ENCODE data around the gene TNFRSF14. TPM values are rescaled to one million over a fixed set of nuclear protein-coding genes. Genes with fewer than 3 reads are reported as not detected.

The TNFRSF14 gene
- total RNA-seq, 3 donors from 2014 or later (not counting 1 experiment from before 2014, with no cell fraction given), result 228 to 266 (median 262) TPM

DNA sequence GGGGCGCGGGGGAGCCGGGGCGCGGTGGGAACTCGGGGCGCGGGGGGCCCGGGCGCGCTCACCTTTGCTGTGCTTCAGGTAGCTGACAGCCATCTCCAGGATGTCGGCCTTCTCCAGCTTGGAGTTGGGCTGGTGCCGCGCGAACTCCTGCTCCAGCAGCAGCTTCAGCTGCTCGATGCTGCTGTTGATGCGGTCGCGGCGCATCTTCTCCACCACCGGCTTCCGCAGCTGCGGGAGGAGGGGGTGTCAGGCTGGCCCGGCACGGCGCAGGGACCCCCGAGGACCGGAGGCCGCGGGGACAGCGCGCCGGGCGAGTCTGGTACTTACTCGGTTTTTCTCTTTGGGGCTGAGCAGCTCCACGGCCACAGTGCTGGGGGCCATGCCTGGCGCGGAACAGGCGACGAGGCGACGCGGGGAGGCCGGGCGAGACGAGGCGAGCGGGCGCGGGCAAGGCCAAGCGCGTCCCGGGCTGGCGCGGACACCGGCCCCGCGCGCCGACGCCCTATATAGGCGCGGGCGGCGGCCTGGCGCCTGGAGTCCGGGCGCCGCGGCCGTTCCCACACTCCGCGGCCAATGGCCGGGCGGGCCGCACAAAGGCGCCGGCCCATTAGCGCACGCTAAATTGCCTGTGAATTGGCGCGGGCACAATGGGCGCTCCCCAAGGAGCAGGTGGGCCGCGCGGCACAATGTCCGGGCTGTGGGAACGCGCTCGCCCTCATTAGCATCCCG lies 26.2 kb upstream of the TNFRSF14 start, which contains the start of gene HES5:
Gene HES5 (minus strand): TSS at position 480 of the 729 bp plus-strand sequence. CDS start 99 bp downstream, at position 381.
- Mint-ChIP-seq H3K27ac (peak within 1 kb of the TSS in 1 of 2 donors; percentile 73), H3K9me3 (no peaks in the 10 kb centered on the region), H3K4me1 (peaks cover 11 to 20% of the 10 kb centered on the region in 2 donors), H3K27me3 (ENCODE audit: low read depth in 2 of 2) (peaks cover 0 to 15% of the 10 kb centered on the region in 2 donors), H3K36me3 (no peaks in the 10 kb centered on the region), H3K4me3 (peak within 1 kb of the TSS; percentile 88)
- Histone ChIP-seq H3K4me1 (ENCODE audit: control insufficient read depth, insufficient read depth, low read length) (peaks cover 45% of the 10 kb centered on the region), H3K27ac (ENCODE audit: low read length) (no peak within 1 kb of the TSS), H3K4me3 (ENCODE audit: low read length) (peak within 1 kb of the TSS; percentile 22), H3K36me3 (ENCODE audit: control insufficient read depth, insufficient read depth, low read length) (no peaks in the 10 kb centered on the region), H3K9me3 (ENCODE audit: control insufficient read depth, insufficient read depth, low read length) (no peaks in the 10 kb centered on the region), H3K27me3 (ENCODE audit: control insufficient read depth, insufficient read depth, low read length) (peaks cover 39% of the 10 kb centered on the region)
- WGBS (ENCODE audit: insufficient coverage), result 1% methylated on average over 91 of the region's 91 CpGs
- intact Hi-C loops (cut with micrococcal nuclease), result loop anchor here (5.0 kb wide), 1 partner anchor 57 kb away; the partner anchor contains the start of gene PRXL2B
- DNase-seq (peak in 1 of 2 donors; percentile 54), ATAC-seq (no peak)
- TF ChIP-seq, protein P1, sequence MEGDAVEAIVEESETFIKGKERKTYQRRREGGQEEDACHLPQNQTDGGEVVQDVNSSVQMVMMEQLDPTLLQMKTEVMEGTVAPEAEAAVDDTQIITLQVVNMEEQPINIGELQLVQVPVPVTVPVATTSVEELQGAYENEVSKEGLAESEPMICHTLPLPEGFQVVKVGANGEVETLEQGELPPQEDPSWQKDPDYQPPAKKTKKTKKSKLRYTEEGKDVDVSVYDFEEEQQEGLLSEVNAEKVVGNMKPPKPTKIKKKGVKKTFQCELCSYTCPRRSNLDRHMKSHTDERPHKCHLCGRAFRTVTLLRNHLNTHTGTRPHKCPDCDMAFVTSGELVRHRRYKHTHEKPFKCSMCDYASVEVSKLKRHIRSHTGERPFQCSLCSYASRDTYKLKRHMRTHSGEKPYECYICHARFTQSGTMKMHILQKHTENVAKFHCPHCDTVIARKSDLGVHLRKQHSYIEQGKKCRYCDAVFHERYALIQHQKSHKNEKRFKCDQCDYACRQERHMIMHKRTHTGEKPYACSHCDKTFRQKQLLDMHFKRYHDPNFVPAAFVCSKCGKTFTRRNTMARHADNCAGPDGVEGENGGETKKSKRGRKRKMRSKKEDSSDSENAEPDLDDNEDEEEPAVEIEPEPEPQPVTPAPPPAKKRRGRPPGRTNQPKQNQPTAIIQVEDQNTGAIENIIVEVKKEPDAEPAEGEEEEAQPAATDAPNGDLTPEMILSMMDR (IDR thresholded peaks at IDR 0.05), result no peak

DNA sequence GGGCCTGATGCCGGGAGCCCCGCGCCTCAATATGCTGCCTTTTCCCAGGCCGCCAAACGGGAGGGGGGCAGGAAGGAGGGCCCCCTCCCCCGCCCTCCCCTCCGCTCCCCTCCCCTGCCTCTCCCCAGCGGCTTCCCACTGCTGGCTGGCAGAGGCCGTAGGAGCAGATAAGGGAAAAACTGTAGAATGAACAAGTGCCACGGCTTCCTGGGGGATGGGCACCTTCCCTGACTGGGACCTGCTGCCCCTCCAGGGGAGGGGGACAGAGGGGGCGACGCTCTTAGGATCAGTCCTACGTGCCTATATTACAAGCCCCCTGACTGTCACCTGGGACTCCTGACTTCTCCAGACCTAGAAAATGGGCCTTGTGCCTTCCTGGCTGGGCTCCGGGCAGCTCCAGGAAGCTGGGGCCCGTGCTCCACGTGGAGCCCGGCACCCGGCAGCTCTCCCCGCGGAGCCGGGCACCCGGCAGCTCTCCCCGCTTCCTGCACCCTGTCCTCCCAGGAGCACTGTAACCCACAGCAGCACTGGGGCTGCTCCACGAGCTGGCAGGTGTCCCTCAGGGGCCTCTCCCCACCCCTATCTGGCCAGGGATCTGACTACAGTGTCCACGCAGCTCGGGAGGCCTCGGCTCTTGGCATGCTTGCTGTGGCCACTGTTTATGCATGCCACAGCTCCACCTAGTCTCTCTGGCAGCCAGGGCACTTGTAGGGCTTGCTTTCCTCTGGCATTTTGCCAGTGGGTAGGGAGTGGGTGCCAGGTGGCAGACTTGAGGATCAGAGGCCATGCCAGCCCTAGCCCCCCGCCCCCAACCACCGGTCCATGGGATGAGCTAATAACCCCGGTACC lies 25.4 kb upstream of the TNFRSF14 start:
- 14% methylated on average over 25 of the region's 30 CpGs for WGBS (ENCODE audit: insufficient coverage)
- H3K4me1 Mint-ChIP-seq, result peaks cover 6 to 14% of the 10 kb centered on the region in 2 donors
- H3K27me3 ChIP-seq (ENCODE audit: control insufficient read depth, insufficient read depth, low read length), result peaks cover 39% of the 10 kb centered on the region
- H3K4me3 Mint-ChIP-seq, result peak overlapping the region; percentile 68
- no peaks in the 10 kb centered on the region for H3K36me3 ChIP-seq (ENCODE audit: control insufficient read depth, insufficient read depth, low read length)
- ATAC-seq (no peak), DNase-seq (peak in 1 of 2 donors; percentile 51)
- intact Hi-C loops (cut with micrococcal nuclease), result no loop called here
- H3K4me1 ChIP-seq (ENCODE audit: control insufficient read depth, insufficient read depth, low read length), result peaks cover 37% of the 10 kb centered on the region
- H3K27me3 Mint-ChIP-seq (ENCODE audit: low read depth in 2 of 2), result peaks cover 0 to 15% of the 10 kb centered on the region in 2 donors
- TF ChIP-seq, protein P1 (IDR thresholded peaks at IDR 0.05), result no peak
- H3K9me3 ChIP-seq (ENCODE audit: control insufficient read depth, insufficient read depth, low read length), result no peaks in the 10 kb centered on the region
- no peaks in the 10 kb centered on the region for H3K9me3 Mint-ChIP-seq
- H3K27ac ChIP-seq (ENCODE audit: low read length), result no peak overlapping the region
- H3K27ac Mint-ChIP-seq, result no peak overlapping the region
- no peak overlapping the region for H3K4me3 ChIP-seq (ENCODE audit: low read length)
- H3K36me3 Mint-ChIP-seq, result no peaks in the 10 kb centered on the region

DNA sequence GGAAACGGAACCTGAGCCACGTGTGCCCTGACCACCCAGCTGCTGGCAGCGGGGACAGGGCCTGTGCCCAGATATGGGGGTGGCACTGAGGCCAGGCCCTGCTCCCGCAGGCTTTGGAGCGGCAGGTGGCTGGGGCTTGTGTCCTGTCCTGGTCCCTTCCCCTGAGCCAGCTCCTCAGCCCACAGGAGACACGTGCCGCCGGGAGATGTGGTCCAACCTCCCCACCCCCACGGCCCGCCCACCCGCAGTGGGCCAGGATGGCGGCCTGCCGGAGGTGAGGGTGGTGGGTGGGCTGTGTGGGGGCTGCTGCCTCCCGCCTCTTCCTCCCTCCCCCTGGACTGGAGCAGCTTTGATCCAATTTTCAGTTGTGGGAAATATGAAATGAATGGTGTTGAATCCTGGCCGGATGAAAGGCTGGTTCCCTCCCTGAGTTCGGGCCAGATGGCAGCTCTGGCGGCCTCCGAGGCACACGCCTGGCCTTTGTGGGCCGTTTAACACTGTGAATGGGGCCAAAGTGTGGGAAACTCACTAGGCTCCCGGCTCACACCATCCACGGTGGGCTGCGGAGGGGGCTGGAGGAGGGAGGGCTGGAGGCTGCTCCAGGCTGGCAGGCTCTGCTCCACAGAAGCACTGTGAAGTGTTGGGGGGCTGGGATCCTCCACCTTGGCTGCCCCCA lies 23.5 kb upstream of the TNFRSF14 start:
- Mint-ChIP-seq H3K27me3 (ENCODE audit: low read depth in 2 of 2) (peaks cover 0 to 15% of the 10 kb centered on the region in 2 donors), H3K9me3 (no peaks in the 10 kb centered on the region), H3K4me1 (peaks cover 0 to 8% of the 10 kb centered on the region in 2 donors), H3K27ac (no peak overlapping the region), H3K4me3 (no peak overlapping the region), H3K36me3 (no peaks in the 10 kb centered on the region)
- Histone ChIP-seq H3K4me1 (ENCODE audit: control insufficient read depth, insufficient read depth, low read length) (peaks cover 26% of the 10 kb centered on the region), H3K9me3 (ENCODE audit: control insufficient read depth, insufficient read depth, low read length) (no peaks in the 10 kb centered on the region), H3K27ac (ENCODE audit: low read length) (no peak overlapping the region), H3K36me3 (ENCODE audit: control insufficient read depth, insufficient read depth, low read length) (no peaks in the 10 kb centered on the region), H3K4me3 (ENCODE audit: low read length) (no peak overlapping the region), H3K27me3 (ENCODE audit: control insufficient read depth, insufficient read depth, low read length) (peaks cover 39% of the 10 kb centered on the region)
- intact Hi-C loops (cut with micrococcal nuclease), result no loop called here
- TF ChIP-seq, protein P1 (IDR thresholded peaks at IDR 0.05), result no peak
- WGBS (ENCODE audit: insufficient coverage), result 92% methylated on average over 16 of the region's 23 CpGs
- ATAC-seq (no peak), DNase-seq (no peak)
